Stimulated activated CD8-positive, alpha-beta memory T cell treated with anti-CD3 and anti-CD28 coated beads, Interleukin-15, amount 100 ng/mL, for 4 hours (primary cell): ENCODE results near the gene CAMK1G.

Source experiments
- DNase-seq, 2 donors: peaks; one replicate each; pipeline ENCODE4 v3.0.0-alpha.2; 2020; ENCODE audit warnings: low read depth in 2 of 2

The CAMK1G gene

GRCh38 chr1:209565759-209566678 lies 17.5 kb upstream of the CAMK1G start:
- DNase-seq, result peak; percentile 5 to 49

- no peak for DNase-seq
These were observed 15.8 kb upstream of the CAMK1G start for GRCh38 chr1:209567698-209568175.

GRCh38 chr1:209569455-209570207 lies 13.9 kb upstream of the CAMK1G start:
- peak; percentile 30 to 46 for DNase-seq

GRCh38 chr1:209570743-209571142 lies 12.8 kb upstream of the CAMK1G start:
- no peak for DNase-seq

GRCh38 chr1:209576392-209577197 lies 6.9 kb upstream of the CAMK1G start:
- peak in 1 of 2 donors; percentile 25 for DNase-seq

GRCh38 chr1:209577346-209577745 lies 6.2 kb upstream of the CAMK1G start:
- no peak for DNase-seq

GRCh38 chr1:209580577-209580976 lies 2.9 kb upstream of the CAMK1G start:
- DNase-seq, result no peak

GRCh38 chr1:209584231-209584672 lies 738 bp downstream of the CAMK1G start:
- DNase-seq, result no peak

- DNase-seq, result no peak
These were observed 1.7 kb downstream of the CAMK1G start for GRCh38 chr1:209585197-209585596.

- no peak for DNase-seq
These were observed 2.2 kb downstream of the CAMK1G start for GRCh38 chr1:209585672-209586071.

GRCh38 chr1:209586221-209586740 lies 2.8 kb downstream of the CAMK1G start:
- no peak for DNase-seq

GRCh38 chr1:209587789-209588188 lies 4.3 kb downstream of the CAMK1G start:
- DNase-seq, result no peak

GRCh38 chr1:209589440-209589839 lies 5.9 kb downstream of the CAMK1G start:
- DNase-seq, result no peak

GRCh38 chr1:209589863-209590262 lies 6.3 kb downstream of the CAMK1G start:
- no peak for DNase-seq

- no peak for DNase-seq
These were observed 6.9 kb downstream of the CAMK1G start for GRCh38 chr1:209590405-209590804.

GRCh38 chr1:209593747-209594146 lies 10.2 kb downstream of the CAMK1G start:
- DNase-seq, result no peak

- DNase-seq, result no peak
These were observed 10.9 kb downstream of the CAMK1G start for GRCh38 chr1:209594440-209594839.

GRCh38 chr1:209595028-209595427 lies 11.5 kb downstream of the CAMK1G start:
- no peak for DNase-seq

- DNase-seq, result no peak
These were observed 12.2 kb downstream of the CAMK1G start for GRCh38 chr1:209595599-209596285.

- no peak for DNase-seq
These were observed 14.0 kb downstream of the CAMK1G start for GRCh38 chr1:209597499-209597898.

GRCh38 chr1:209598227-209598626 lies 14.7 kb downstream of the CAMK1G start:
- no peak for DNase-seq
